HG03439 (cell line): ENCODE measurements around the gene STX18.
"Not testable (repeated sequence)": the region's sequence is repeated elsewhere in the genome, so short reads cannot be mapped to it uniquely, and the experiment has no call there.

Source experiments
- ATAC-seq: cut with Tn5 transposase; IDR thresholded peaks from one replicate; pipeline ENCODE4 v1.9.1; 2021; ENCODE audit warnings: mild to moderate bottlenecking, moderate library complexity; ENCODE audit not compliant: unreplicated experiment

STX18 gene

GRCh38 chr4:4480685-4481398 is 61.0 kb downstream of the STX18 start:
- ATAC-seq, result no peak

GRCh38 chr4:4480205-4480604 is 61.6 kb downstream of the STX18 start:
- ATAC-seq, result no peak

- no peak for ATAC-seq
Observed at GRCh38 chr4:4479366-4479765, 62.5 kb downstream of the STX18 start.

GRCh38 chr4:4477796-4478195 is 64.1 kb downstream of the STX18 start:
- no peak for ATAC-seq

GRCh38 chr4:4477391-4477790 is 64.5 kb downstream of the STX18 start:
- ATAC-seq, result no peak

GRCh38 chr4:4474476-4474875 is 67.4 kb downstream of the STX18 start:
- ATAC-seq, result no peak

GRCh38 chr4:4472344-4472958 is 69.4 kb downstream of the STX18 start:
- no peak for ATAC-seq

- ATAC-seq, result no peak
Observed at GRCh38 chr4:4471195-4471594, 70.7 kb downstream of the STX18 start.

- no peak for ATAC-seq
Observed at GRCh38 chr4:4470208-4470607, 71.6 kb downstream of the STX18 start.

- ATAC-seq, result not testable (repeated sequence)
Observed at GRCh38 chr4:4465238-4465637, 76.6 kb downstream of the STX18 start.

- ATAC-seq, result no peak
Observed at GRCh38 chr4:4462970-4463369, 78.9 kb downstream of the STX18 start.

- ATAC-seq, result no peak
Observed at GRCh38 chr4:4461850-4462249, 80.0 kb downstream of the STX18 start.

GRCh38 chr4:4461178-4461577 is 80.7 kb downstream of the STX18 start:
- ATAC-seq, result no peak

GRCh38 chr4:4460759-4461158 is 81.1 kb downstream of the STX18 start:
- no peak for ATAC-seq

GRCh38 chr4:4459181-4459580 is 82.7 kb downstream of the STX18 start:
- no peak for ATAC-seq

- ATAC-seq, result no peak
Observed at GRCh38 chr4:4457803-4458553, 83.9 kb downstream of the STX18 start.

- ATAC-seq, result no peak
Observed at GRCh38 chr4:4456816-4457578, 84.9 kb downstream of the STX18 start.

GRCh38 chr4:4456351-4456750 is 85.5 kb downstream of the STX18 start:
- ATAC-seq, result no peak

GRCh38 chr4:4455210-4455865 is 86.5 kb downstream of the STX18 start:
- ATAC-seq, result peak; percentile 79

GRCh38 chr4:4446434-4446833 is 95.4 kb downstream of the STX18 start:
- ATAC-seq, result no peak

GRCh38 chr4:4443821-4444220 is 98.0 kb downstream of the STX18 start:
- ATAC-seq, result no peak
